HL-60 (cell line): Measurements from ENCODE around the gene TMEM53.

Experiments used
- DNase-seq, 2 experiments: peaks; one replicate each; pipeline ENCODE4 v3.0.0-alpha.2; 2010 to 2020; ENCODE audit warnings: low read depth in 1 of 2, low spot score in 1 of 2
- H3K27ac ChIP-seq: fragments of 250-450 bp; sonication (Bioruptor Pico); replicated peaks from 2 replicates; pipeline ENCODE4 v1.5.1; 2020; ENCODE audit warnings: mild to moderate bottlenecking, moderate library complexity
- H3K27me3 ChIP-seq: fragments of 250-450 bp; sonication (Bioruptor Pico); 2 replicates; pipeline ENCODE4 v1.5.1; 2021; ENCODE audit warnings: mild to moderate bottlenecking, moderate library complexity; ENCODE audit not compliant: insufficient read depth, poor library complexity, severe bottlenecking
- H3K4me3 ChIP-seq: replicated peaks from 2 replicates; pipeline ENCODE4 v1.5.1; 2011; ENCODE audit warnings: mild to moderate bottlenecking, control low read depth, low read length; ENCODE audit not compliant: insufficient read depth
- CTCF ChIP-seq: IDR thresholded peaks from one replicate; pipeline ENCODE4 v1.5.1; 2011; ENCODE audit warnings: low read length, control low read depth, inconsistent platforms; ENCODE audit not compliant: insufficient read depth
- GABPA ChIP-seq: IDR thresholded peaks from 2 replicates; pipeline ENCODE4 v1.6.1; 2012; ENCODE audit warnings: low read depth
- POLR2AphosphoS5 ChIP-seq: IDR thresholded peaks from 2 replicates; pipeline ENCODE4 v1.6.1; 2012; ENCODE audit warnings: low read depth
- REST ChIP-seq: IDR thresholded peaks from 2 replicates; pipeline ENCODE4 v1.6.1; 2012; ENCODE audit warnings: low read depth; ENCODE audit not compliant: insufficient replicate concordance
- SPI1 ChIP-seq: IDR thresholded peaks from 2 replicates; pipeline ENCODE4 v1.6.1; 2012; ENCODE audit warnings: low read depth, mild to moderate bottlenecking, borderline replicate concordance

The TMEM53 gene

GRCh38 chr1:44682883-44683265 lies 8.6 kb upstream of the TMEM53 start:
- no peaks in the 10 kb centered on the region for H3K27me3 ChIP-seq
- DNase-seq: no peak
- TF ChIP-seq GABPA: no peak
- no peak overlapping the region for H3K4me3 ChIP-seq
- H3K27ac ChIP-seq: peak overlapping the region; percentile 90

- Histone ChIP-seq H3K27me3 (no peaks in the 10 kb centered on the region), H3K27ac (peak overlapping the region; percentile 44), H3K4me3 (no peak overlapping the region)
- DNase-seq: peak; percentile 50 to 52
- TF ChIP-seq POLR2AphosphoS5: no peak
- TF ChIP-seq GABPA: no peak
- TF ChIP-seq SPI1: no peak
- no peak for TF ChIP-seq CTCF
- no peak for TF ChIP-seq REST
These were observed 7.9 kb upstream of the TMEM53 start for GRCh38 chr1:44681905-44682882.

GRCh38 chr1:44679468-44679867 lies 5.2 kb upstream of the TMEM53 start:
- TF ChIP-seq REST: no peak
- TF ChIP-seq GABPA: no peak
- TF ChIP-seq CTCF: no peak
- TF ChIP-seq POLR2AphosphoS5: no peak
- no peak for TF ChIP-seq SPI1
- no peak for DNase-seq
- no peak overlapping the region for H3K4me3 ChIP-seq
- no peak overlapping the region for H3K27ac ChIP-seq
- H3K27me3 ChIP-seq: no peaks in the 10 kb centered on the region

- no peak overlapping the region for H3K27ac ChIP-seq
- TF ChIP-seq SPI1 (no peak), POLR2AphosphoS5 (no peak), GABPA (no peak), REST (no peak), CTCF (no peak)
- no peak for DNase-seq
- no peak overlapping the region for H3K4me3 ChIP-seq
- H3K27me3 ChIP-seq: no peaks in the 10 kb centered on the region
These were observed 4.3 kb upstream of the TMEM53 start for GRCh38 chr1:44678626-44679025.
